ENCODE data around the gene DCLK2.

The DCLK2 gene

GRCh38 chr4:150206265-150206664 lies 128.0 kb downstream of the DCLK2 start:
- Mint-ChIP-seq H3K4me1 (peaks cover 33% of the 10 kb centered on the region), H3K36me3 (ENCODE audit: low read depth) (no peaks in the 10 kb centered on the region)
- no peak for TF ChIP-seq CTCF (IDR thresholded peaks at IDR 0.05; ENCODE audit: unreplicated experiment in 3 of 3)

GRCh38 chr4:150206954-150207353 lies 128.7 kb downstream of the DCLK2 start:
- Mint-ChIP-seq H3K9me3 (no peaks in the 10 kb centered on the region), H3K4me3 (no peak overlapping the region), H3K27me3 (ENCODE audit: low read depth) (peaks cover 15% of the 10 kb centered on the region), H3K27ac (peak overlapping the region in 2 of 3 experiments; percentile 50 to 52), H3K36me3 (ENCODE audit: low read depth) (no peaks in the 10 kb centered on the region), H3K4me1 (peaks cover 39% of the 10 kb centered on the region)
- TF ChIP-seq CTCF (IDR thresholded peaks at IDR 0.05; ENCODE audit: unreplicated experiment in 3 of 3) = no peak

More at GRCh38 chr4:150206265-150206664, 128.0 kb downstream of the DCLK2 start:
- H3K27me3 Mint-ChIP-seq (ENCODE audit: low read depth) = peaks cover 15% of the 10 kb centered on the region
- H3K4me3 Mint-ChIP-seq = no peak overlapping the region
- H3K9me3 Mint-ChIP-seq = no peaks in the 10 kb centered on the region
- H3K27ac Mint-ChIP-seq = peak overlapping the region; percentile 7 to 52 (median 50)

GRCh38 chr4:150207871-150208270 lies 129.6 kb downstream of the DCLK2 start:
- no peaks in the 10 kb centered on the region for H3K36me3 Mint-ChIP-seq (ENCODE audit: low read depth)
- peaks cover 48% of the 10 kb centered on the region for H3K4me1 Mint-ChIP-seq
- H3K9me3 Mint-ChIP-seq = no peaks in the 10 kb centered on the region
- peaks cover 15% of the 10 kb centered on the region for H3K27me3 Mint-ChIP-seq (ENCODE audit: low read depth)
- no peak for TF ChIP-seq CTCF (IDR thresholded peaks at IDR 0.05; ENCODE audit: unreplicated experiment in 3 of 3)
- H3K4me3 Mint-ChIP-seq = no peak overlapping the region
- no peak overlapping the region for H3K27ac Mint-ChIP-seq

- peaks cover 48% of the 10 kb centered on the region for H3K4me1 Mint-ChIP-seq
- peaks cover 11% of the 10 kb centered on the region for H3K27me3 Mint-ChIP-seq (ENCODE audit: low read depth)
- H3K4me3 Mint-ChIP-seq = no peak overlapping the region
- peak; percentile 44 to 57 (median 48) for TF ChIP-seq CTCF (IDR thresholded peaks at IDR 0.05; ENCODE audit: unreplicated experiment in 3 of 3)
- peak overlapping the region in 1 of 3 experiments; percentile 13 for H3K27ac Mint-ChIP-seq
- H3K9me3 Mint-ChIP-seq = no peaks in the 10 kb centered on the region
- H3K36me3 Mint-ChIP-seq (ENCODE audit: low read depth) = no peaks in the 10 kb centered on the region
Measured at GRCh38 chr4:150209140-150209829, 131.0 kb downstream of the DCLK2 start.

- H3K27me3 Mint-ChIP-seq (ENCODE audit: low read depth) = peaks cover 17% of the 10 kb centered on the region
- peaks cover 38% of the 10 kb centered on the region for H3K4me1 Mint-ChIP-seq
- no peaks in the 10 kb centered on the region for H3K36me3 Mint-ChIP-seq (ENCODE audit: low read depth)
- H3K9me3 Mint-ChIP-seq = no peaks in the 10 kb centered on the region
- H3K4me3 Mint-ChIP-seq = no peak overlapping the region
- TF ChIP-seq CTCF (IDR thresholded peaks at IDR 0.05; ENCODE audit: unreplicated experiment in 3 of 3) = no peak
- H3K27ac Mint-ChIP-seq = no peak overlapping the region
Measured at GRCh38 chr4:150211016-150211415, 132.8 kb downstream of the DCLK2 start.
